Left lobe of liver (tissue), 2 donors: ENCODE data around the gene CCNA2. TPM values are rescaled to one million over a fixed set of nuclear protein-coding genes. Genes with fewer than 3 reads are reported as not detected.

ENCODE experiments used
- ATAC-seq: fragments of 200-7000 bp; cut with Tn5 transposase; one replicate; pipeline ENCODE4 v1.9.1; 2020; ENCODE audit warnings: mild to moderate bottlenecking, moderate library complexity
- DNase-seq: peaks from one replicate; pipeline ENCODE4 v3.0.0-alpha.2; 2020; ENCODE audit warnings: low spot score
- total RNA-seq: library from RNA; stranded (reverse); gene quantifications from one replicate; pipeline ENCODE4 v1.2.1, GENCODE V29; 2021
- donor health status: DM: no; HTN: no; CAD: no; lungs with moderate emphysema.
- donor health status: DM: no; HTN: yes; CAD: no.

The CCNA2 gene
- total RNA-seq, 1 donor from 2014 or later, result 0.45 TPM

DNA sequence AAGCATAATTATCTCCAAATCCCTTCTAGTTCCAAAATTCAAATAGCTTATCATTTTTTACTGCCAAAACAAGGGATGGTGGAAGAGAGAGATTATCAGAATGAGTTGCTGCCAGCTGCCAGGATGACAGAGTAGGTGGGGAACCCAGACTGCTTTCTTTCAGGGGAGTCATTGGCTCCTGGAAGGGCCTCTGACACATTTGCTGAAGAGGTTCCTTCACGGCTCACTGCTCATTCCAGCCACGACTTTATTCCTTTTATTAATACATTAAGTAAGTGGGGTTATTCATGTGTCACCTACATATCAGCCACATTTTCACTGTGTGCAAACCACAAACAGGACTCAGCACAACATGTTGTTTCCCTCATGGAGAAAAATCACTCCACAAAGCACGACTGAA is 46.1 kb downstream of the CCNA2 start:
- ATAC-seq (no peak), DNase-seq (no peak)

DNA sequence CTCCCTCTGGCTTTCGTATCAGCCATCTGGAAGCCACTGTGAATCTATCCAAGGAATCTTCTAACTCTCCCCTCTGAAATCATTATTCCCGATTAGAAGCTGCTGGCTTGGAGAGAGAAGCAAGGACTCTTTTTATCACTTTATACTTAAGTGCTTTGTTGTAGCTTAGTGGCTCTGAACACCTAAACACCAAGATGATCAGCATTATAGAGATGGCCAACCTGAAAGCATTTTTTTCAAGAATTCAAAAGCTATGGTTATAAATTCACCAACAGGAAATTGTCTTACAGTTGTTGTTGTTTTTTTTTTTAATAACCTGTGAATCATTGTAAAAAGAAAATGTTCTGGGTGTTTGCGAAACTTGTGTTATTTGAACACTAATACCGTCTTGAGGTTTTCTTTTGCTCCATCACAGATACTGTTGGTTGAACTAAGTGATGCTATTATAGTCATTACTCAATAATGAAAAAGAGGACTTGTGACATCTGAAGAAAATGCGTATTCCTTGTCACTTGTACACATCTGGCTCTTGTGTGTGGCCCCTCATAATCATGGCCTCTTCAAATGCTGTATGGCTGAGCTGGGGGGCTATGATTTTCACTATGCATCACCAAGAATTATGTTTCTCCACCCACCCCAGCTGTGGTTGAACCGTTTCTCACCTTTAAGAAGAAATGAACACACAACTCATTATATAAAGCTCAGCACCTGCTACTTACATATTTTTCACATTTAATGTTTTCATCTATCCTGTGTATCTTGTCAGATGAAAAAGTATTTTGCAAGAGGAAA is 46.9 kb downstream of the CCNA2 start:
- DNase-seq (no peak), ATAC-seq (no peak)

DNA sequence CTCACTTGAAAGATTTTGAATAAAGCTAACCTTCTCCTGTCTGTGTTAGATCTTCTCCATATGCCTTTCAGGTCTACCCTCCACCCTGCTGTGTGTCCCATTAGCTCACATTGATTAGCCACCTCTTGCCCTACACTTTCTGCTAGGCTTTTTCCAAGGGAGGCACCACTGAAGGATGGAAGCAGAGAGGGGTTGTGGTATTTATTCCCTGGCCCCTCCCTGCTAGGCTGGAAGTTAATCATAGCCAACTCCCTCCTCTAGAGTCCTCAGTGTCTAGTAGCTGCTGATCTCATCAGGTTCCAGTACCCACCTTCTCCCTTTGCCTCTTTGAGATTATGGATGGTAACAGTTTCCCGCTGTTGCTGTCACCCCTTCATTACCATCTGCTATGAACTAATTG is 49.8 kb downstream of the CCNA2 start:
- ATAC-seq (no peak), DNase-seq (no peak)

DNA sequence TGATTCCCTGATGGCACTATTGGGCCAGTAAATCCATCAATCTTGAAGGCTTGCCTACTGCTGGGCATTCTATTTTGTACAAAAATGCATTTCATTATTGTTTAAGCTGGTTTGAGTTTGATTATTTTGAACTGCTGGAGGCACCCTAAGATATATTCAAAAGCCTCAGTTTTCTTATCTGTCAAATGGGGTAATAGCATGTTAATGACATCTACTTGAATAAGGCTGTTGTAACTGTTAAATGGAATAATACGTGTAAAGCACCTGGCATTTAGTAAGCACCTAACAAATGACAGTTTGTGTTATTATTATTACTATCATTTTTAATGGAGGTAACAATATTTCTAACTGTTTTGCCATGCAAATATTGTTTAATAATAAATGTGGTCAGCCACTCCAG is 51.8 kb downstream of the CCNA2 start:
- ATAC-seq (no peak), DNase-seq (no peak)

DNA sequence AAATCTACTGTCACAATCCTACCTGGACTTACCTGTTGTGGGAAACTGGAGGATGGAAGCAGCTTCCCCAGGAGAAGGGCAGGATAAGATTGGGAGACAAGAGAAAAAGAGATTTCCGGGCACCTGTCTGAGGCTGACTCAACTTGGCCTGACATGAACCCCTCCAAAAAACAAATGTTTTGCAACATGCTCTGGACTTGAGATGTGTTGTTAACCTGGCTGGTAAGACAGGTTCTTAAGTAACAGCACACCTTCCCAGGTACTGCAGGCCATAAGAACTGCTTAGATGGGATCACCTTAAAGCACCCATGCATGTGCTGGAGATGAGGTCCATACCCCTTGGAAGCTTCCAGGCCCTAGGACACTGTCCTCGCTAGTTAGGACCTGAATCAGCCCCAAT is 54.3 kb downstream of the CCNA2 start:
- DNase-seq (no peak), ATAC-seq (no peak)

DNA sequence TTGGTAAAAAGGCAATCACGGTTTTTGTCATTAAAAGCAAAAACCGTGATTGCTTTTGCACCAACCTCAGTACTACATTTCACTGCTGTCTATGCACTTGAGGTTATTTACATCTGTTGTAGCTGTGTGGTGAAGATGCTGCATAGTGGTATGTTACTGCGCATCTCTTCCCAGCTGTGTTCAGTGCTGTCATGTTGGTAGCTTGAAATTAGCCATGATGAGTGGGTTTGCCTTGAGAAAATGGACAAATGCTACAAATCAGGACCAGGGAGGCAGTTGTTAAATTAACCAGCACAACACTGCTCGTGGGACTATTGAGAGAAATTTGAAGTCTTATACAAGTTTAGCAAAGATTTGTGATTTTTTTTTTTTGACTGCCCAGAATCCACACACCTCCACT is 56.5 kb downstream of the CCNA2 start:
- DNase-seq (no peak), ATAC-seq (no peak)

Other genes with a start within 250 kb of the CCNA2 start
- gene ANXA5, start 126.9 kb downstream of the CCNA2 start, total RNA-seq, result 49.1 TPM
- not detected for gene SMIM43, start 58.7 kb downstream of the CCNA2 start, total RNA-seq
- 5.0 TPM for gene EXOSC9, start 22.6 kb downstream of the CCNA2 start, total RNA-seq
- 3.1 TPM for gene BBS7, start 46.6 kb upstream of the CCNA2 start, total RNA-seq
- 0.25 TPM for gene TRPC3, start 128.2 kb upstream of the CCNA2 start, total RNA-seq